Measurements from ENCODE around the gene ZBTB4. TPM values are rescaled to one million over a fixed set of nuclear protein-coding genes. Genes with fewer than 3 reads are reported as not detected.
A peak's percentile ranks its signal among the peaks of the same experiment; 100 is the strongest.

The ZBTB4 gene
- total and polyA plus RNA-seq, 9 of the 15 experiments (the other 6 are each of a cell fraction or from before 2014, with no cell fraction given) = 0.92 to 6.9 (median 3.3) TPM

- no peak for TF ChIP-seq U2AF2 (optimal IDR thresholded peaks at IDR 0.05; ENCODE audit: low read depth, low read length)
- TF ChIP-seq, protein P1, sequence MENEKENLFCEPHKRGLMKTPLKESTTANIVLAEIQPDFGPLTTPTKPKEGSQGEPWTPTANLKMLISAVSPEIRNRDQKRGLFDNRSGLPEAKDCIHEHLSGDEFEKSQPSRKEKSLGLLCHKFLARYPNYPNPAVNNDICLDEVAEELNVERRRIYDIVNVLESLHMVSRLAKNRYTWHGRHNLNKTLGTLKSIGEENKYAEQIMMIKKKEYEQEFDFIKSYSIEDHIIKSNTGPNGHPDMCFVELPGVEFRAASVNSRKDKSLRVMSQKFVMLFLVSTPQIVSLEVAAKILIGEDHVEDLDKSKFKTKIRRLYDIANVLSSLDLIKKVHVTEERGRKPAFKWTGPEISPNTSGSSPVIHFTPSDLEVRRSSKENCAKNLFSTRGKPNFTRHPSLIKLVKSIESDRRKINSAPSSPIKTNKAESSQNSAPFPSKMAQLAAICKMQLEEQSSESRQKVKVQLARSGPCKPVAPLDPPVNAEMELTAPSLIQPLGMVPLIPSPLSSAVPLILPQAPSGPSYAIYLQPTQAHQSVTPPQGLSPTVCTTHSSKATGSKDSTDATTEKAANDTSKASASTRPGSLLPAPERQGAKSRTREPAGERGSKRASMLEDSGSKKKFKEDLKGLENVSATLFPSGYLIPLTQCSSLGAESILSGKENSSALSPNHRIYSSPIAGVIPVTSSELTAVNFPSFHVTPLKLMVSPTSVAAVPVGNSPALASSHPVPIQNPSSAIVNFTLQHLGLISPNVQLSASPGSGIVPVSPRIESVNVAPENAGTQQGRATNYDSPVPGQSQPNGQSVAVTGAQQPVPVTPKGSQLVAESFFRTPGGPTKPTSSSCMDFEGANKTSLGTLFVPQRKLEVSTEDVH (IDR thresholded peaks at IDR 0.05; ENCODE audit: low read depth, partially characterized antibody) = no peak
- no peak for TF ChIP-seq SMAD1 (IDR thresholded peaks at IDR 0.05; ENCODE audit: low read depth, low read length, partially characterized antibody)
- TF ChIP-seq, protein P2, sequence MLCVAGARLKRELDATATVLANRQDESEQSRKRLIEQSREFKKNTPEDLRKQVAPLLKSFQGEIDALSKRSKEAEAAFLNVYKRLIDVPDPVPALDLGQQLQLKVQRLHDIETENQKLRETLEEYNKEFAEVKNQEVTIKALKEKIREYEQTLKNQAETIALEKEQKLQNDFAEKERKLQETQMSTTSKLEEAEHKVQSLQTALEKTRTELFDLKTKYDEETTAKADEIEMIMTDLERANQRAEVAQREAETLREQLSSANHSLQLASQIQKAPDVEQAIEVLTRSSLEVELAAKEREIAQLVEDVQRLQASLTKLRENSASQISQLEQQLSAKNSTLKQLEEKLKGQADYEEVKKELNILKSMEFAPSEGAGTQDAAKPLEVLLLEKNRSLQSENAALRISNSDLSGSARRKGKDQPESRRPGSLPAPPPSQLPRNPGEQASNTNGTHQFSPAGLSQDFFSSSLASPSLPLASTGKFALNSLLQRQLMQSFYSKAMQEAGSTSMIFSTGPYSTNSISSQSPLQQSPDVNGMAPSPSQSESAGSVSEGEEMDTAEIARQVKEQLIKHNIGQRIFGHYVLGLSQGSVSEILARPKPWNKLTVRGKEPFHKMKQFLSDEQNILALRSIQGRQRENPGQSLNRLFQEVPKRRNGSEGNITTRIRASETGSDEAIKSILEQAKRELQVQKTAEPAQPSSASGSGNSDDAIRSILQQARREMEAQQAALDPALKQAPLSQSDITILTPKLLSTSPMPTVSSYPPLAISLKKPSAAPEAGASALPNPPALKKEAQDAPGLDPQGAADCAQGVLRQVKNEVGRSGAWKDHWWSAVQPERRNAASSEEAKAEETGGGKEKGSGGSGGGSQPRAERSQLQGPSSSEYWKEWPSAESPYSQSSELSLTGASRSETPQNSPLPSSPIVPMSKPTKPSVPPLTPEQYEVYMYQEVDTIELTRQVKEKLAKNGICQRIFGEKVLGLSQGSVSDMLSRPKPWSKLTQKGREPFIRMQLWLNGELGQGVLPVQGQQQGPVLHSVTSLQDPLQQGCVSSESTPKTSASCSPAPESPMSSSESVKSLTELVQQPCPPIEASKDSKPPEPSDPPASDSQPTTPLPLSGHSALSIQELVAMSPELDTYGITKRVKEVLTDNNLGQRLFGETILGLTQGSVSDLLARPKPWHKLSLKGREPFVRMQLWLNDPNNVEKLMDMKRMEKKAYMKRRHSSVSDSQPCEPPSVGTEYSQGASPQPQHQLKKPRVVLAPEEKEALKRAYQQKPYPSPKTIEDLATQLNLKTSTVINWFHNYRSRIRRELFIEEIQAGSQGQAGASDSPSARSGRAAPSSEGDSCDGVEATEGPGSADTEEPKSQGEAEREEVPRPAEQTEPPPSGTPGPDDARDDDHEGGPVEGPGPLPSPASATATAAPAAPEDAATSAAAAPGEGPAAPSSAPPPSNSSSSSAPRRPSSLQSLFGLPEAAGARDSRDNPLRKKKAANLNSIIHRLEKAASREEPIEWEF (CRISPR knock-in tag; IDR thresholded peaks at IDR 0.05) = no peak
- TF ChIP-seq RBM22 (IDR thresholded peaks at IDR 0.05; ENCODE audit: low read depth, low read length, poor library complexity, severe bottlenecking) = no peak
- no peak for TF ChIP-seq E2F1 (CRISPR knock-in tag; IDR thresholded peaks at IDR 0.05)
- TF ChIP-seq, protein P3, sequence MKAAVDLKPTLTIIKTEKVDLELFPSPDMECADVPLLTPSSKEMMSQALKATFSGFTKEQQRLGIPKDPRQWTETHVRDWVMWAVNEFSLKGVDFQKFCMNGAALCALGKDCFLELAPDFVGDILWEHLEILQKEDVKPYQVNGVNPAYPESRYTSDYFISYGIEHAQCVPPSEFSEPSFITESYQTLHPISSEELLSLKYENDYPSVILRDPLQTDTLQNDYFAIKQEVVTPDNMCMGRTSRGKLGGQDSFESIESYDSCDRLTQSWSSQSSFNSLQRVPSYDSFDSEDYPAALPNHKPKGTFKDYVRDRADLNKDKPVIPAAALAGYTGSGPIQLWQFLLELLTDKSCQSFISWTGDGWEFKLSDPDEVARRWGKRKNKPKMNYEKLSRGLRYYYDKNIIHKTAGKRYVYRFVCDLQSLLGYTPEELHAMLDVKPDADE (conservative IDR thresholded peaks at IDR 0.05; ENCODE audit: control insufficient read depth, low read depth, low read length) = no peak
- TF ChIP-seq KDM2B (CRISPR knock-in tag; IDR thresholded peaks at IDR 0.05) = no peak
- TF ChIP-seq ZNF830 (CRISPR knock-in tag; IDR thresholded peaks at IDR 0.05) = no peak
- TF ChIP-seq CBX8 (IDR thresholded peaks at IDR 0.05; ENCODE audit: borderline replicate concordance, extremely low read depth, low read depth, low read length, poor library complexity, severe bottlenecking) = no peak
- no peak for TF ChIP-seq KLF10 (CRISPR knock-in tag; IDR thresholded peaks at IDR 0.05)
- TF ChIP-seq SMARCA5 (IDR thresholded peaks at IDR 0.05) = no peak
- TF ChIP-seq CREB1 (IDR thresholded peaks at IDR 0.05) = peak; percentile 87
- TF ChIP-seq CREB1 (CRISPR knock-in tag; IDR thresholded peaks at IDR 0.05) = peak; percentile 89
- TF ChIP-seq ZFPM2 (CRISPR knock-in tag; IDR thresholded peaks at IDR 0.05) = no peak
- no peak for TF ChIP-seq DMBX1 (CRISPR knock-in tag; IDR thresholded peaks at IDR 0.05; ENCODE audit: borderline replicate concordance)
Observed at GRCh38 chr17:7483255-7484066, 4.0 kb upstream of the ZBTB4 start (continued).
